GM18499 (cell line): ENCODE measurements around the gene RGS7.
"Not testable (repeated sequence)": the region's sequence is repeated elsewhere in the genome, so short reads cannot be mapped to it uniquely, and the experiment has no call there.

Source experiments
- ATAC-seq: cut with Tn5 transposase; IDR thresholded peaks from one replicate; pipeline ENCODE4 v1.9.1; 2021; ENCODE audit warnings: moderate number of reproducible peaks; ENCODE audit not compliant: insufficient read depth, unreplicated experiment

Gene RGS7

DNA sequence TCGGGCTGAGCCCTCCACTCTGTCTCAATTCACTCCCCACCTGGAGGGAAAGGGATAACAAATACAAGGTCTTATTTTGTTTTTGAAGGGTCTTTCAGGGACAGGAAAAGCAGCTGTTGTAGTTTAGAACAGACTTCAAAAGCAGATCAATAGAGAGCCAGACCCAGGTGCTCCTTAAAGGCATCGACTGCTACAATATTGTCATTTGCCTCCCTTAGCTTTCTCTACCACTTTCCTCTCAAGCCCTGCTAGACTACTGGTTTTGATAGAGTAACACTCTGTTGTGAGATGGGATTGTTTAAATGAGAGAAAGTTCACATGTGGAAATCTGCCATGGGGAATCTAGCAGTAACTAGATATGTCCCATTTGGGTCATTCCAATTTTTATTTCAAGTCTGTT is 24.0 kb downstream of the RGS7 start:
- ATAC-seq, result no peak

DNA sequence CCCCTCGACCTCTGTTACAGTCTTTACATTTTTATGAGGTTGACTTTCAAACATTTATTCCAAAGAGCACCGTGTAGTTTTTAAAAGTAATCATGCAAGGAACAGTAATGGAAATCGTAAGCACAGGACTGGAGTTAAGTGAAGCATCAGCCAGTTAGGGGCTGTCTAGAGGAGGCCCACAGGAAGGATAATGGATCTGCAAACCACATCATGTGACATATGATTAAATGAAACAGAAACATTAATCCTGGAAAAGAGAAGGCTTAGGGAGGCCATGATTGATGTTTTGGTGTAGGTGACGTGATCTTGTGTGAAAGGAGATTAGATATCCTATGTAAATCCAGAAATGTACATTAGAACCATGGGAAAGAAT is 25.0 kb downstream of the RGS7 start:
- ATAC-seq, result no peak

DNA sequence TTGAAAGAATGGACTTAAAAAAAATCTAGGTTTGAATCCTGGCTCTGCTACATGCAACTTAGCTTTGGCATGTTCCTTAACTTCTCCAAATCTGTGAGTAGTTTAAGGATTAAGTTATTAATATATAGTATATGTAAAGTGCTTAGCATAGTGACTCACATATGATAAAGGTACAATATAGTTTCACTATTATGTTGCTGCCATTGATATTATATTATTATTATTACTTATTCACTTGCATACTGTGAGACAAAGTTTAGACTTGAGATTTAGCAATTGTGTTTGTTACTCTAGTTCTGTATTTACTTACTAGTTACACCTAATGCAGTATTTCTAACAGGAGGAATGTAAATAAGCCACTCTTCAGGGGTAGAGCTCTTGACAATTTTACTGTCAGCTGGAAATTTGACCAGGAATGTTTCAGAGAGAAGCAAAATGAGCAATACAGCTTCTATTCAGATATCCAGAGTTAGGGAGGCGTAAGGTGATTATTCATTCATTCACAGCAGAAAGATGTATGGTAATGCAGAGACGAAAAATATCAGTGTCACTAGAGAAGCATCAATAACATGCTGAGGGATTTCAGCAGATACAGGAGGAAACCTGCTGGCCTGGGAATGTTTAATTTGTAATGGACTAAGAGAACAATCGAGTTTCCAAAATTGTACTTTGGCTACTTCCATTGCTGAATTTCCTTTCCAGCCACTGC is 25.5 kb downstream of the RGS7 start:
- ATAC-seq, result no peak

GRCh38 chr1:241330619-241331327 is 26.2 kb downstream of the RGS7 start:
- no peak for ATAC-seq

GRCh38 chr1:241325456-241325855 is 31.5 kb downstream of the RGS7 start:
- no peak for ATAC-seq

- no peak for ATAC-seq
These were observed 33.4 kb downstream of the RGS7 start for GRCh38 chr1:241323514-241324195.

DNA sequence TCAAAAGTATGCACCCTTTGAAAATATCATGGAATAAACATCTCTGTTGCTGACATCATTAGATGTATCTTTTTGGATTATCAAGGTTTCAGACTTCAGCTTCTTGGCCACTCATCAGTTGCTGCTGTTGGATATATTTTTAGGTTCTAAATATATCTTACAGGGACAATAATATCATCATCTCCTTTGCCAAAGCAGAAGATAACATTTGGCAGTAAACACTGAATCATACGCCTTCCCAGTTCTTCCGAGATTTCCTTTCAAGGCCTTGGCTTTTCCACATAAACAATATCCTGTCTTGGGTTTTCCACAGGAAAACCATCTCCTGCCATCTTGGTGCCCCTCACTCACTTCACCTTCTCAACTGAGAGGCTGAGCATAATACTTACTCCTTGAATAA is 39.3 kb downstream of the RGS7 start:
- ATAC-seq, result no peak

GRCh38 chr1:241316372-241316771 is 40.6 kb downstream of the RGS7 start:
- ATAC-seq, result no peak

- no peak for ATAC-seq
These were observed 45.8 kb downstream of the RGS7 start for GRCh38 chr1:241311056-241311746.

GRCh38 chr1:241310451-241310850 is 46.6 kb downstream of the RGS7 start:
- no peak for ATAC-seq

DNA sequence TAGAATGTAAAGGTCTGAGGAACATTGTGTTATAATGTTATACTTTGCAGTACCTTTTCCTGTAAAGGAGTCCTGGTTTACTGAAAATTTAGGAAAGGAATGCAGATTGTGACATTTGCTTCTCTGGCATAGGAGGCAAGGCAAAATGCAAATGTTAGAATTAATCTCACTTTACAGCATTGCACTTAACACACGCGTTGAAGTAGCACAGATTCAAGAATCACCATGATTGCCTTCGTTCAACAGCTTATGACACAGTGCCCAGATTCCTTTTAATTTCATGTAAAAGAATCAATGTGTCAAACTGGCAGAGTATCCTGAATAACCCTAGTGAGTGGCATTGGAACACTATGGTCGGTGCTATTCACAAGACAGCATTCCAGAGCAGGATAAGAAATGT is 47.4 kb downstream of the RGS7 start:
- ATAC-seq, result no peak

DNA sequence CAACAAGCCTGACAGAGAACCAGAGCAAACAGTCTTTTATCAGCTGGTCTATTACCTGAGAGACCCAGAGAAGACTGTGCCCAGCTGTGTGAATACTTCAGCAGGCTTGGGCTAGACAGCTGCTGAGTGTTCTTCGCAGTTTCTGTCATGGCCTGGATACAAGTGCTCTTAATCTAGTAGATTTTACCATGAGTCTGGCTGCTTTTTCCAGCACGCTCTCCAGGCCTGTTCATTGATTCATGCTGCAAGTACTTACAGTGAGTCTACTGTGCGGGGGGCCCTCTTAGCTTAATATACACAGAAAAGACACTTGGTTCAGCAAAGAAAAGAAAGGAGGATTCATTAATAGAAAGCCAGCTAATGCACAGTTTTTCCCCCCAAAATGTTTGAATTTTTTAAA is 48.5 kb downstream of the RGS7 start:
- ATAC-seq, result no peak

GRCh38 chr1:241308011-241308410 is 49.0 kb downstream of the RGS7 start:
- no peak for ATAC-seq

GRCh38 chr1:241306125-241306790 is 50.7 kb downstream of the RGS7 start:
- ATAC-seq, result no peak

DNA sequence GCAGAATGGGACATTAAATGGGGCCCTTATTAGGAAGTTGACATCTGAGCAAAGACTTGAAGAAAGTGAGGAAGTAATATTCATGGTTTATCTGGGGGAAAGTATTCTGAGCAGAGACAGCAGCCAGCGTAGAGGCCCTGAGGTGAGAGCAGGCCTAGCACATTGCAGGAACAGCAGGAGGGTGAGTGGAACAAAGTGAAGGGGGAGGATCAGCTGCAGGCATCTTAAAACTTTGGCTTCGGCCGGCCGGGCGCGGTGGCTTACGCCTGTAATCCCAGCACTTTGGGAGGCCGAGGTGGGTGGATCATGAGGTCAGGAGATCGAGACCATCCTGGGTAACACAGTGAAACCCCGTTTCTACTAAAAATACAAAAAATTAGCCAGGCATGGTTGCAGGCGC is 55.0 kb downstream of the RGS7 start:
- not testable (repeated sequence) for ATAC-seq

GRCh38 chr1:241299347-241299746 is 57.7 kb downstream of the RGS7 start:
- no peak for ATAC-seq

- no peak for ATAC-seq
These were observed 64.0 kb downstream of the RGS7 start for GRCh38 chr1:241292973-241293372.

DNA sequence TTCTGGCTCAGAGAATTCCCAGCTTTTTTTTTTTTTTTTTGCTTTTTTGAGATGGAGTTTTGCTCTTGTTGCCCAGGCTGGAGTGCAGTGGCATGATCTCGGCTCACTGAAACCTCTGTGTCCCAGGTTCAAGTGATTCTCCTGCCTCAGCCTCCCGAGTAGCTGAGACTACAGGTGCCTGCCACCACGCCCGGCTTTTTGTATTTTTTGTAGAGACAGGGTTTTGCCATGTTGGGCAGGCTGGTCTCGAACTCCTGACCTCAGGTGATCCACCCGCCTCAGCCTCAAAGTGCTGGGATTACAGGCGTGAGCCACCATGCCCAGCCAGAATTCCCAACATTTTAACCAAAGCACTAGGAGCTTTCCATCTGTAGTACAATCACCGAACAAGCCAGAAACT is 65.5 kb downstream of the RGS7 start:
- not testable (repeated sequence) for ATAC-seq

- ATAC-seq, result no peak
These were observed 70.5 kb downstream of the RGS7 start for GRCh38 chr1:241286486-241286885.

GRCh38 chr1:241276391-241276790 is 80.6 kb downstream of the RGS7 start:
- ATAC-seq, result no peak
